ENCODE results near the gene HMCN2.

HMCN2 gene

DNA sequence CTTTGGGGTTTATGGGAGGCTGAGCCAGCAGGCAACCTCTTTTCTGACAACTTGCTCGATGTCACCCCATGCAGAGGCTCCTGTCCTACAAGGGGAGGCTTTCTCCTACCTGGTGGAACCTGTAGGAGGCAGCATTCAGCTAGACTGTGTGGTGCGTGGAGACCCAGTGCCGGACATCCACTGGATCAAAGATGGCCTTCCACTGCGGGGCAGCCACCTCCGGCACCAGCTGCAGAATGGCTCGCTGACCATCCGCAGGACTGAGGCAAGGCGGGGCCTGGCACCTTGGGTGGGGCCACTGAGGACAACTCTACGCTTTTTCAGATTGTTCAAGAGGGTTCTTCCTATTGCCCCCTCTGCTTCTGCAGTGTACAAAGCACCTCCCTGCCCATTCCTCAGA, 143.1 kb downstream of the HMCN2 start:
- no peak for DNase-seq (ENCODE audit: low read depth in 2 of 3, low spot score in 1 of 3)

DNA sequence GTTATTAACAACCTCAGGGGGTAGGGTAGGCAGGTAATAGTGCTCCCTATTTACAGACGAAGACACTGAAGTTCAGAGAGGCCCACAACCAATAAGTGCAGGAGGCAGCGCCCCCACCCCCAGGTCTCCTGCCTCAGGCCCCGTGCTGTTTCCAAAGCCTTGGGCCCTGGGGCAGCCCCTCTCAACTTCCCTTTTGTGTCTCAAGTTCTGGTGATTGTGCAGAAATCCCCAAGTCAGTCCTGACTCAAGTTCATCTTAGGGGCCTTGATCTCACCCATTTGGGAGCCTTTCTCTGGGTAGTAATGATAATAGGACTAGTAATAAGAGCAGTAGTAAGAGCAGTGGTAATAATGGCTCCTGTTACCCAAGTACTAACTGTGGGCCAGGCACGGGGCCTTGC, 143.7 kb downstream of the HMCN2 start:
- no peak for DNase-seq (ENCODE audit: low read depth in 2 of 3, low spot score in 1 of 3)

DNA sequence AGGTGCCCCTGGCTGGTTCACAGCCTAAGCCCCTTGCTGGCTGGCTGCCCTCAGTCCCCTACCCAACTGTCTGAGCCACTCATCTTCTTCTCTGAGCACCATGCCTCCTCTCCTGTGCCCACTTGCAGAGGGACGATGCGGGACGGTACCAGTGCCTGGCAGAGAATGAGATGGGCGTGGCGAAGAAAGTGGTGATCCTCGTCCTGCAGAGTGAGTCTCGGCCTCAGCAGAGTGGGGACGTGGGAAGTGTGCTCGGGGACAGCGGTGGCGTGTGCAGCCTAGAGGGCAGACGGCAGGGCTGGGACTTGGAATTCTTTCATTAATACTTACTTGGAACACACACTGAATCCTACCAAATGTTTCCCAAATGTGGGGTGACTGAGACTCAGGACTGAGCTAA, 144.9 kb downstream of the HMCN2 start:
- DNase-seq (ENCODE audit: low read depth in 2 of 3, low spot score in 1 of 3), result no peak

DNA sequence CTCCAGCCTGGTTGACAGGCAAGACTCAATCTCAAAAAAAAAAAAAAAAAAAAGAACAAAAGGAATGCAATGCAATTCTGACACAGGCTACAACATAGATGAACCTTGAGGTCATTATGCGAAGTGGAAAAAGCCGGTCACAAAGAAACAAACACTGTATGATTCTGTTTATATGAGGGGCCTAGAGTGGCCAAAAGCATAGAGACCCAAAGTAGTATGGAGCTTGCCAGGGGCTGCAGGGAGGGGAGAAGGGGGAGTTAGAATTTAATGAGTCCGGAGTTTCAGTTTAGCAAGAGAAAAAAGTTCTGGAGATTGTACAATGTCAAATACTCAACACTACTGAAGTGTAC, 146.0 kb downstream of the HMCN2 start:
- DNase-seq (ENCODE audit: low read depth in 2 of 3, low spot score in 1 of 3), result no peak

DNA sequence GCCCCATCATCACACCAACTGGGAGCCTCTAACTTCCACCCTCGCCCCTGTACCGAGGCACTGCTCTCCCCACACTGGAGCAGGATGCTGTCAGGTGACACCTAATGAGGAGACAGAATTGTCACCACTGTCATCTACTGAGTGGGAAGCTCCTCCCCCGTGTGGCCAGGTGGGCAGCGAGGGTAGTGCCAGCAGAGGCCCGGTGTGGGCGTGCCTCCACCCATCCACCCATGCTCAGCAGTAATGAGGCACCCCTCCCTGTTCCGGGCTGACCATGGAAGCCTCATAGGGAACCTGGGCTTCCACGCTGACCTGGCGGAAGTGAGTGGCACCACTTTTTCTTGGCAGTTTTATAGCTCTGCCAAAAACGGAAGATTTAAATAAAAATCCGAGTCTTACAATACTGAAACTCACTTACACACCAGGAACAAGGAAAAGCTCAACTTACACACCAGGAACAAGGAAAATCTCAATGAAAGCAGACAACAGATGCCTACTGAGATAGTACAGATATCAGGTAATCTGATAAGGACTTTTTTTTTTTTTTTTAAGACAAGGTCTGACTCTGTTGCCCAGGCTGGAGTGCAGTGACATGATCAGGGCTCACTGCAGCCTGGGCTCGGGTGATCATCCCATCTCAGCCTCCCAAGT, 148.6 kb downstream of the HMCN2 start:
- DNase-seq (ENCODE audit: low read depth in 2 of 3, low spot score in 1 of 3), result no peak

DNA sequence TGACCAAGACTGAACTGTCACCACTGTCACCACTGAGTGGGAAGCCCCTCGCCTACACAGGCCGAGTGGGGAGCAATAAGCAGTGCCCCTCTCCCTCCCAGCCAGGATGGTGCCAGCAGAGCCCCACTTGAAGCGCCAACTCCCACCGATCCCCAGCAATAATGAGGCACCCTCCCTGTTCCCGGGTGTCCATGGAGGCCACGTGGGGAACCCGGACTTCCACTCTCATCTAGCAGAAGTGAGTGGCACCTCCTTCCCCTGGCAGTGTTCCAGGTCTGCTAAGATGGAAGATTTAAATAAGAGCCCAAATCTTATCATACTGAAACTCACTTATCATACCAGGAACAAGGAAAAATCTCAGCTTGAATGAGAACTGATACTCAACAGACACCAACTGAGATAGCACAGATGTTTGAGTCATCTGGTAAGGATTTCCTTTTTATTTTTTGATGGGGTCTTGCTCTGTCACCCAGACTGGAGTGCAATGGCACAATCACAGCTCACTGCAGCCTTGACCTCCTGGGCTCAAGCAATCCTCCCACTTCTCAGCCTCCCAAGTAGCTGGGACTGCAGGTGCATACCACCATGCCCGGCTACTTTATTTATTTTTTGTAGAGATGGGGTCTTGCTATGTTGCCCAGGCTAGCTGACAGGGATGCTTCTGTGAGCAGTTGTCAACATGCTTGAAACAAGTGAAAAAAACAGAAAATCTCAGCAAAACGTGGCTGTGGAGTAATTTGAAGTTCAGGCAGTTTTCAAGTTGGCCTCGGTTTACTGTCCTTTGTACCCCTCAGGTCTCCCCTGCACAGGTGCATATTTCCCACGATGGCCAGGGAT, 149.6 kb downstream of the HMCN2 start:
- no peak for DNase-seq (ENCODE audit: low read depth in 2 of 3, low spot score in 1 of 3)

DNA sequence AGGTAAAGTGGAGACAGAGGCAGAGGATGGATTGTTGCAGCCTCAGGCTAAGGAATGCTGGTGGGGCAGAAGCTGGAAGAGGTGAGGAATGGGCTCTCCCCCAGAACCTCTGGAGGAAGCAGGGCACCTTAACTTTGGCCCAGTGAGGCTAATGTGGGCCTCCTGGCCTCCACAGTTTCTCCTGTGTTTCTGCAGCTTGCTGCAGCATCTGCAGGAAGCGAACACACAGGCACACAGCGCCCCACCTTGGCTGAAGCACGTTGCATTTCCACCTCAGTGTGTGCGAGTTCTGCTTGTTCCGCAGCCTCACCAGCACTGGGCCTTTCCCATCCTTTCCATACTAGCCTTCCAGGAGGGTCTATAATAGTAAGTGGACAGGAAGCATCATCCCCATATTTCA, 152.0 kb downstream of the HMCN2 start:
- no peak for DNase-seq (ENCODE audit: low read depth in 2 of 3, low spot score in 1 of 3)

DNA sequence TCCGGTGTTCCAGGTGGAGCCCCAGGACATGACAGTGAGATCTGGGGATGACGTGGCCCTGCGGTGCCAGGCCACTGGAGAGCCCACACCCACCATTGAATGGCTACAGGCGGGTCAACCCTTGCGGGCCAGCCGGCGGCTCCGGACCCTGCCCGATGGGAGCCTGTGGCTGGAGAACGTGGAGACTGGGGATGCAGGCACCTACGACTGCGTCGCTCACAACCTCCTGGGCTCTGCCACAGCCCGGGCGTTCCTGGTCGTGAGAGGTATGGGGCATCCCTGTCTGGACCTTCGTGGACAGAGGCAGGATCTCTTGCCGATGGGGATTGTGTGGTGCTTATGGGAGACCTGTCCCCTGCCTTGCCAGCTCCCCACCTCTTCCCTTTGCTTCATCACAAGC, 153.2 kb downstream of the HMCN2 start:
- no peak for DNase-seq (ENCODE audit: low read depth in 2 of 3, low spot score in 1 of 3)

DNA sequence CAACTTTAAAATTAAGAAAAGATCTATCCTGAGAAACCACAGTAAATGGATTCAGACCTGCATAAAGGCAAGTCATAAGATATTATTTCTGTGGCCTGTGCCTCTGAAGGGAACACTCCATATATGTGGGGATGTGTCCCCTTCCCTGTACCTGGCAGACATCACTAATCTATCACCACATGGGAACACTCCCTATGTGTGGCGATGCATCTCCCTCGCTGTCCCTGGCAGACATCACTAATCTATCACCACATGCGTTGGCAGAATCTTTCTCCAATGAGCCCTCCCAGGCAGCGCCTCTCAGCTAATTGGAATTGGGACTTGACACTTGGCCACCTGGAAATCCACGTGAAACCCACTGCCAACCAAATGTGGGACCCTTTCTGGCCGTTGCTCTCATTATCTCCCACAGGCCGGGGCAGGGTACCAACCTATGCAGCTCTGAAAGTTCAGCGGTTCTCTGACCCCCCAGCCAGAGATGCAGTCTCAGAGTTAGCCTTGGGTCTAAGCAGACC, 154.0 kb downstream of the HMCN2 start:
- no peak for DNase-seq (ENCODE audit: low read depth in 2 of 3, low spot score in 1 of 3)

DNA sequence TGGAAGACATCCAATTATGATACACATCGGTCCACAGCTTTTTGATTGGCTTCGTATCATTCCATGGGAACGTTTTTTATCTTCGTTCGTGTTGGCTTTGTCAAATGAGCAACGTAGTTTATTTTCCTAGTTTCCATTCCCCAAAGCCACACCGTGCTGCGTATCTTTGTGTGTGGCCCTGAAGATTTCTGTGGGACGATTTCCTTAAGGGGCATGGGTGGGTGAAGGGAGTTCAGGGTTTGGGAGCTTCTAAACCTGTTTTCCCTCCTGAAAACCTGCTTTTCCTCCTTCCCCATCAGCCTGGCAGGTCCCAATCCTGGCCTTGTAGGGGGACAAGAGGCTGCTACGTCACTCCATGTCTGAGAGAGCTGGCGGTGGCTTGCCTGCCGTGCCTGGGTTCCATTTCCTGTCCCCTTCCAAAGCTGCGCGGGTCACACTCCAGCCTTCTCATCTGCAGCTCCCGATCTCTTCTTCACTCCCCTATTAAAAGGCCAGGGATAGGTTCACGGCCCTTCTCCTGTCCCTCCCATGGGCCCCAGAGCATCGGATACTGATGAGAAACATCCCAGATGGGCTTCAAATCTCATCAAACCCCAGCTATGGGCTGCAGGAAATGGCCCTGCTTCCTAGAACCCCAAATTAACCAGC, 155.7 kb downstream of the HMCN2 start:
- no peak for DNase-seq (ENCODE audit: low read depth in 2 of 3, low spot score in 1 of 3)

DNA sequence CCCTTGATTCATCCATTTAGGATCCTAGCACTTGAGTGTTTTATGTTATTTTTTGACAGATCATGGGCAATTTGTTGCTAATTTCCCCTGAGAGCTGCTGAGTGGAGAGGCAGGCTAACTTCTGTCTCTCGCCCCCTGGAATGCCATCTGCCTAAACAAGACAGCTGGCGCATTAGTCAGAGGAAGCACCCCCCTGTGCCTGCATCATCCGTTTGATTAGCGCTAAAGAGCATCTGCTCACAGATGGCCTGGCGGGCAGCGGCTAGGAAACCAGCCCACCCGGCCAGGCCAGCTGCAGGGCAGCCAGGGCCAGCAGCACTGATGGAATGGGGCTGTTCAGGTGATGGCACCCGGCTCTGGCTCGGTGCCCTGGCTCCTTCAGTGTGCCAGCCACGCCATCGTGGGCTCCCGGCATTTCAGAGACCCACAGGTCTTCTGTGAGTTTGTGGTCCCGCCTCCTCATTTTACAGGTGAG, 156.3 kb downstream of the HMCN2 start:
- DNase-seq (ENCODE audit: low read depth in 2 of 3, low spot score in 1 of 3), result no peak

DNA sequence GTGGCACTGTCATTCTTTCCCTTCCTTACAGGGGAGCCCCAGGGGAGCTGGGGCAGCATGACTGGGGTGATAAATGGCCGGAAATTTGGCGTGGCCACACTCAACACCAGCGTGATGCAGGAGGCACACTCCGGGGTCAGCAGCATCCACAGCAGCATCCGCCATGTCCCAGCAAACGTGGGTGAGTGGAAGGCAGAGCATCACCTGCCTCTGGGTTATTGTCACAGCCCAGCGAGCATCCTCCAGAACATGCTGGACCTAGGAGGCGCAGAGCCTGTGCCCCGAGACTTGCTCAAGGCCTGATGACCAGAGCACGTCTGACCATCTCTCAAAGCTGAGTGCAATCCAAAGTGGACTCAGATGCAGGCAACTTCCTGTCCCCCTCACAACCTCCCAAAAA, 157.0 kb downstream of the HMCN2 start:
- no peak for DNase-seq (ENCODE audit: low read depth in 2 of 3, low spot score in 1 of 3)

DNA sequence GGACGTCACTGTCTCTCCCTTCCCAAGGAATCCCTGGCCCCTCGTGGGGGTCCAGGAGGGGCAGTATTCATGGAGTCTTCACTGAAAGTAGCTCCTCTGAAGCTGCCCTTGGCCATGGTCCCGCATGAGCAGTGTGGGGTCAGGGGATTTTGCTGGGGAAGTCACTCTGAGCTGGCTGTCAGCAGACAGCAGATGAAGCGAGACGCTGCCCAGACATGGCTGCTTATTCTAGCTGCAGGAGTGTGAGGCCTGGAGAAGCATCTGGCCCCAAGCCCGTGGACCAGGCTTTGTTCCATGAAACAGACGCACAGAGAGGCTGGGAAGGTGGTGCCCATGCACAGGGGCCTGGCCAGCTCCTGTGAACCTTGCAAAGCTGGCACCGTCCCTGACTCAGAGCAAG, 157.7 kb downstream of the HMCN2 start:
- no peak for DNase-seq (ENCODE audit: low read depth in 2 of 3, low spot score in 1 of 3)

DNA sequence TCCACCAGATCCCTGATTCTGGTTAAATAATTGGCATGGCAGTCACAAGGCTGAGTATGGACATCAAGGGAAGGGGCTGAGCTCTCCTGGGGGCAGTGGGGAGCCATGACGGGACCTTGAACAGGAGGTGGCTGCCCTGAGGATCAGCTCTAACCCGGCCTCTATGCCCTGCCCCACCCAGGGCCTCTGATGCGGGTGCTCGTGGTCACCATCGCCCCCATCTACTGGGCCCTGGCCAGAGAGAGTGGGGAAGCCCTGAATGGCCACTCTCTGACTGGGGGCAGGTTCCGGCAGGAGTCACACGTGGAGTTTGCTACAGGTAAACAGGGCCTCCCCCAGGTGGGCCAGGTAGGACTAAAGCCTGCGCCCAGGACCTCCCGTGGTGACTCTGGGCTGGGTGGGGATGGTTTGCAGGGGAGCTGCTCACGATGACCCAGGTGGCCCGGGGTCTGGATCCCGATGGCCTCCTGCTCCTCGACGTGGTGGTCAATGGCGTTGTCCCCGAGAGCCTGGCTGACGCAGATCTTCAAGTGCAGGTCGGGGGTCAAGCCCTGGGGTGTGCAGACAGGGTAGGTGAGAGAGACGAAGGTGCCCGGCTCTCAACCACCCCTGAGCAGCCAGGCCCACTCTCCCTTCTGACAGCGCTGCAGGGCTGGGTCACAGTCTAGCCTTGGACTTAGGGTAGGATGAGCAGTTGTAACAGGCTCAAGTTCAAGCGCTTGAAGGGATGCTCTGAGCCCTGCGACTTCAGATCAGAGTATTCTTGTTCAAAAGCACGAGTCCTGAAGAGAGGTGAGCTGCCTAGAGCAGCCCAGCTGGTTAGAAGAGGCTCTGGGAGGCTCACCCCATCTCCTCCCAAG, 159.3 kb downstream of the HMCN2 start:
- no peak for DNase-seq (ENCODE audit: low read depth in 2 of 3, low spot score in 1 of 3)

DNA sequence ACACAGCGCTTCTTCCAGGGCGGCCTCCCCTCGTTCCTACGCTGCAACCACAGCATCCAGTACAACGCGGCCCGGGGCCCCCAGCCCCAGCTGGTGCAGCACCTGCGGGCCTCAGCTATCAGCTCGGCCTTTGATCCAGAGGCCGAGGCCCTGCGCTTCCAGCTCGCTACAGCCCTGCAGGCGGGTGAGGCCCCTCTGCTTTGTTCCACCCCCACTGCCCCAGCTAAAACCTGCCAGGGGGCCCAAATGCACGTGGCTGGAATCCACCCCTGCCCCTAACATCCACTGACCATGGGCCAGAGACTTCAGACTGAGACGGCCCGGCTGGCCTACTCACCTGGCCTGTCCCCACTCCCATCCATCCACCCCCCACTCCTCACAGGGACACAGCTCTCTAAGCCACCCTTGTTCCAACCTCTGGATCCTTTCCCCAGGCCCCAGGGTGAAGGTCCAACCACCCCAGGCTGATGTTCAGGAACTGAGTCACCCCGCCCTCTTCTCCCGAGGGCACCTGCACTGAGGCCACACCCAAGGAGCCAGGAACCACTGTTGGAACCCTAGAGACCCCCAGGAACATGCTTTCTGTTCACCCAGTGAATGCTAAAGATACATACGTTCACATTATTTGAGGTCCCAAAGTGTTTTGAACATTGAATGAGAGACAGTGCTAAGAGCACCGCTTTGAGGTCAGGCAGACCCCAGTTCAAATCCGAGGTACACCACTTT, 160.3 kb downstream of the HMCN2 start:
- no peak for DNase-seq (ENCODE audit: low read depth in 2 of 3, low spot score in 1 of 3)

DNA sequence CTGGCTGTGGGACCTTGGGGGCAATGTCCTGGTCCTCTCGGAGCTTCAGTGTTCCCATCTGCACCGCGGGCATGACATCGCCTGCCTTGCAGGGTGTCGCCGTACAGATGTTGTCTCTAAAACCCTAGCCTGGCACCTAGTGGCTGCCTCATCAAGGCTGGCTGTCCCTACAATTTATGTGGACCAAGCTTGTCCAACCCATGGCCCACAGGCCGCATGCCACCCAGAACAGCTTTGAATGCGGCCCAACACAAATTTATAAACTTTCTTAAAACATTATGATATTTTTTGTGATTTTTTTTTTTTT, 160.9 kb downstream of the HMCN2 start:
- no peak for DNase-seq (ENCODE audit: low read depth in 2 of 3, low spot score in 1 of 3)

DNA sequence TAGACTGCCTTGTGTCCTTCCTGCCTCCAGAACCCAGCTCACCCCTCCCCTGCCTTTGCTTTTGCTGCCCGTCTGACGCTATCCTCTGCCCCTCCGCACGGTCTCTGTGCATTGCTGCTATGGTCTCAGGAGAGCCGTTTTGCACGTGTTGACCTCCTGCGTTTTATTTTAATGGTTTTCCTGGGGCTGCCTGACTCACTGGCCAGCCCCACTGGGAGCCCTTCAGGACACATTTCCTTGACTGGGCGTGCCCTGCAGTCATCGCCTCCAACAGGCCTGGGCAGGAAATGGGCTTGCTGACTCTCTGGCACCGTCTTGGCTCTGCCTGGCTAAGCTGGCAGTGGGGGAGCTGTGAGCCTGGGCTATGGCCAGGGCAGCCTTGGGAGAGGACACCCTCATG, 161.3 kb downstream of the HMCN2 start:
- DNase-seq (ENCODE audit: low read depth in 2 of 3, low spot score in 1 of 3), result no peak

DNA sequence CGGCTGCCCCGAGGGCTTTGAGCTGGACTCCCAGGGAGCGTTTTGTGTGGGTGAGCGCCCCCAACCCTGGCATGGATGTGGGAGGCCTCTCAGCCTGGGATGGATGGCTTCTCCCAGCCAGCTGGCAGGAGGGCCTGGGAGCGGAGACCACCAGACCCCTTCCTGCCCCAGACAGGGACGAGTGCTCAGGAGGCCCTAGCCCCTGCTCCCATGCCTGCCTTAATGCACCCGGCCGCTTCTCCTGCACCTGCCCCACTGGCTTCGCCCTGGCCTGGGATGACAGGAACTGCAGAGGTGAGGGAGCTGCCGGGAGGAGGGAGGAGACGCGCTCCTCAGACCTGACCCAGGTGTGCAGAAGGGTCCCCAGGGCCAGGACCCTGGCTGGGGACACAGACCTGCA, 161.8 kb downstream of the HMCN2 start:
- no peak for DNase-seq (ENCODE audit: low read depth in 2 of 3, low spot score in 1 of 3)

DNA sequence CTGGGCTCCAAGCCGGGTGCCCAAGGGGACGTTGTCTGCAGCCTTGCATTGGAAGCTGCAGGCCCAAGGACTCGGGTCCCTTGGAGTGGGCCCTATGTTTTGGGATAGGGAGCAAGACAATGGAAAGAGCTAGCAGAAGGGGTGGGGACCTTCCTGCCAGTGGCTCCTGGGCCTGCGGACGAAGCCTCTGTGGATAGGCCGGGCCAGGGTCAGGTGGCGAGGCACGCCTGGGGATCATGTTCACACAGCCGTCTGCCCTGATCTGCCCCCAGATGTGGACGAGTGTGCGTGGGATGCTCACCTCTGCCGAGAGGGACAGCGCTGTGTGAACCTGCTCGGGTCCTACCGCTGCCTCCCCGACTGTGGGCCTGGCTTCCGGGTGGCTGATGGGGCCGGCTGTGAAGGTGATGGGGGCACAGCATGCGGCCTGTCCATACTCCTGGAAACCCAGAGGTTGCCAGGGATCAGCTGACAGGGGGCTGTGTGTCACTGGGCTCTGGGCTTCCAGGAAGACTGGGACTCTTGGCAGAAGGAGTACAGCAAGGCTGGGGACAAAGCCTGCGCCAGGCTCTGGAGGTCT, 162.6 kb downstream of the HMCN2 start:
- no peak for DNase-seq (ENCODE audit: low read depth in 2 of 3, low spot score in 1 of 3)

DNA sequence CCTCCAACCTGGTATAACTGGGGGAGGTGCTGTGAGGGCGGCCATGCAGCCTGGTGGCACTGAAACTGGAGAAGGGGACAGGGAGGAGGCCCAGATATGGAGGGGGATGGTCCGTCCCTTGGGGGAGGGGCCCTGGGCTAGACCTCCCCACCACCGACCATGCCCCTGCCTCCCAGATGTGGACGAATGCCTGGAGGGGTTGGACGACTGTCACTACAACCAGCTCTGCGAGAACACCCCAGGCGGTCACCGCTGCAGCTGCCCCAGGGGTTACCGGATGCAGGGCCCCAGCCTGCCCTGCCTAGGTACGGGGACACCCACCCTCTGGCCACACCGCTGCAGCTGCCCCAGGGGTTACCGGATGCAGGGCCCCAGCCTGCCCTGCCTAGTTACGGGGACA, 163.8 kb downstream of the HMCN2 start:
- DNase-seq (ENCODE audit: low read depth in 2 of 3, low spot score in 1 of 3), result no peak

Measured in stimulated activated CD4-positive, alpha-beta T cell treated with anti-CD3 and anti-CD28 coated beads, Interleukin-12 subunit alpha, Interleukin-12 subunit beta, amount 100 ng/mL, for 48 hours (primary cell).